BE2C (cell line): ENCODE data around the gene GAMT.

Experiments
- DNase-seq: peaks from one replicate; pipeline ENCODE4 v3.0.0-alpha.2; 2020
- H3K27me3 ChIP-seq: fragments of 250-450 bp; sonication (Bioruptor Pico); 2 replicates; pipeline ENCODE4 v1.5.1; 2020; ENCODE audit warnings: mild to moderate bottlenecking
- H3K36me3 ChIP-seq: fragments of 250-450 bp; sonication (Bioruptor Pico); 2 replicates; pipeline ENCODE4 v1.5.1; 2020; ENCODE audit warnings: mild to moderate bottlenecking
- H3K4me1 ChIP-seq: fragments of 250-450 bp; sonication (Bioruptor Pico); 2 replicates; pipeline ENCODE4 v1.5.1; 2020
- H3K4me3 ChIP-seq: 2 replicates; pipeline ENCODE4 v1.5.1; 2011; ENCODE audit warnings: low read depth, low read length
- H3K9me3 ChIP-seq: fragments of 250-450 bp; sonication (Bioruptor Pico); 2 replicates; pipeline ENCODE4 v1.5.1; 2020
- CTCF ChIP-seq: IDR thresholded peaks from 2 replicates; pipeline ENCODE4 v1.5.1; 2012; ENCODE audit warnings: mild to moderate bottlenecking, low read depth, low read length

The GAMT gene

GRCh38 chr19:1387684-1388636, 13.4 kb downstream of the GAMT start:
- Histone ChIP-seq H3K4me1 (no peaks in the 10 kb centered on the region), H3K9me3 (no peaks in the 10 kb centered on the region), H3K4me3 (no peak overlapping the region), H3K36me3 (peaks cover 51% of the 10 kb centered on the region), H3K27me3 (no peaks in the 10 kb centered on the region)
- no peak for TF ChIP-seq CTCF
- no peak for DNase-seq

- H3K36me3 ChIP-seq: peaks cover 42% of the 10 kb centered on the region
- no peaks in the 10 kb centered on the region for H3K27me3 ChIP-seq
- H3K4me1 ChIP-seq: no peaks in the 10 kb centered on the region
- TF ChIP-seq CTCF: no peak
- no peak for DNase-seq
- H3K9me3 ChIP-seq: no peaks in the 10 kb centered on the region
- no peak overlapping the region for H3K4me3 ChIP-seq
Measured at GRCh38 chr19:1386945-1387683, 14.2 kb downstream of the GAMT start.

GRCh38 chr19:1385816-1386215, 15.5 kb downstream of the GAMT start:
- Histone ChIP-seq H3K27me3 (no peaks in the 10 kb centered on the region), H3K9me3 (no peaks in the 10 kb centered on the region), H3K36me3 (peaks cover 31% of the 10 kb centered on the region), H3K4me1 (no peaks in the 10 kb centered on the region), H3K4me3 (no peak overlapping the region)
- no peak for TF ChIP-seq CTCF
- no peak for DNase-seq

GRCh38 chr19:1384478-1385110, 16.7 kb downstream of the GAMT start:
- Histone ChIP-seq H3K27me3 (no peaks in the 10 kb centered on the region), H3K36me3 (peaks cover 22% of the 10 kb centered on the region), H3K4me3 (peak overlapping the region; percentile 78), H3K4me1 (no peaks in the 10 kb centered on the region), H3K9me3 (no peaks in the 10 kb centered on the region)
- TF ChIP-seq CTCF: no peak
- DNase-seq: no peak

GRCh38 chr19:1384085-1384462, 17.3 kb downstream of the GAMT start:
- no peak for DNase-seq
- Histone ChIP-seq H3K9me3 (no peaks in the 10 kb centered on the region), H3K4me3 (peak overlapping the region; percentile 78), H3K27me3 (no peaks in the 10 kb centered on the region), H3K36me3 (peaks cover 17% of the 10 kb centered on the region), H3K4me1 (no peaks in the 10 kb centered on the region)
- TF ChIP-seq CTCF: no peak
